Measurements from ENCODE around the gene USP22. TPM values are rescaled to one million over a fixed set of nuclear protein-coding genes. Genes with fewer than 3 reads are reported as not detected.
A peak's percentile ranks its signal among the peaks of the same experiment; 100 is the strongest.

USP22 gene
- total and polyA plus RNA-seq, 2 donors (not counting 3 experiments of a cell fraction or from before 2014, with no cell fraction given), result 204 to 260 TPM

DNA sequence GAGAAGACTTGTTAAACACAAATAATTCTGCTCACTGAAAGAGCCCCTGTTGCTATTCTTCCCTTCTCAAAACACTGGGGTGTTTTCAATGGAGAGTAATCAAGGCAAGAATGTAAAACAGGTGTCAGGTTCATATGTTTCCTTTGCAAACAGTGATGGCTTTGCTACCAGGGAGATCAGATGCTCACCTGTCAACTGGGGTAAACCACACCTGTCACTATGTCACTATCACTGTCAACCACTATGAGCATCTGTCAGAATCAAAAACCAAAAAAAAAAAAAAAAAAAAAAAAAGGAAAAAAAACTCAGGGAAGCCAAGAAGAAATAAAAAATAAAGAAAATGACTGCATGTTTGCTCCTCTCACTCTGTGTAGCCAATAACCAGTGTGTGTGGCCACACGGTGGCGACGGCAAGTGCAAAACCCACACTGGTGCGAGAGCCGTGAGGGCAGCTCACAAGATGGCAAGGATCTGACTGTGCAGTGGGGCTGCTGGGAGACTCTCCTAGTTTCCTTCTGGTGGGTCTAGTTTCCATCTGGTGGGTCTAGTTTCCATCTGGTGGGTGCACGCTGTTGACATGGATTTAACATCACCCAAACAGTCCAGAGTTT, 22.7 kb downstream of the USP22 start:
- Histone ChIP-seq H3K9ac (replicated peaks; ENCODE audit: extremely low read depth, insufficient read depth, low read length) (no peak overlapping the region), H3K27me3 (ENCODE audit: control insufficient read depth in 2 of 2, insufficient read depth in 2 of 2, low read length in 2 of 2) (no peaks in the 10 kb centered on the region), H3K27ac (ENCODE audit: insufficient read depth, low read depth, low read length) (no peak overlapping the region), H3K9me3 (replicated peaks; ENCODE audit: control insufficient read depth, insufficient read depth, low read length) (no peaks in the 10 kb centered on the region), H2AFZ (ENCODE audit: low read depth, low read length) (no peak overlapping the region), H4K20me1 (replicated peaks; ENCODE audit: control insufficient read depth, extremely low read depth, insufficient read depth, low read length) (peaks cover 17% of the 10 kb centered on the region), H3K4me3 (replicated peaks in 1 of 3; ENCODE audit: insufficient read depth in 1 of 3, low read depth in 1 of 3, low read length in 3 of 3) (no peak overlapping the region), H3K9me1 (replicated peaks; ENCODE audit: control insufficient read depth, extremely low read depth, insufficient read depth, low read length) (no peaks in the 10 kb centered on the region), H3K4me1 (ENCODE audit: control insufficient read depth, extremely low read depth, insufficient read depth, low read length) (no peaks in the 10 kb centered on the region), H3K4me2 (ENCODE audit: insufficient read depth, low read length) (no peak overlapping the region), H3K36me3 (ENCODE audit: control insufficient read depth in 2 of 2, extremely low read depth in 1 of 2, insufficient read depth in 2 of 2, low read length in 2 of 2) (peaks cover 55 to 71% of the 10 kb centered on the region in 2 experiments), H3K79me2 (ENCODE audit: control insufficient read depth, insufficient read depth, low read length) (peaks cover 98% of the 10 kb centered on the region)
- dilution Hi-C loops (cut with MboI; ENCODE audit: extremely low pct_ligation_motif_present, low sequenced_read_pairs), result no loop called here
- FAIRE-seq (peak; percentile 43), DNase-seq (ENCODE audit: low read depth, low spot score) (no peak)
- no TSS peak for BruUV-seq (replicated peaks)
- no peak for TF ChIP-seq MYC (IDR thresholded peaks at IDR 0.05; ENCODE audit: low read depth, low read length)
- TF ChIP-seq, protein P1, sequence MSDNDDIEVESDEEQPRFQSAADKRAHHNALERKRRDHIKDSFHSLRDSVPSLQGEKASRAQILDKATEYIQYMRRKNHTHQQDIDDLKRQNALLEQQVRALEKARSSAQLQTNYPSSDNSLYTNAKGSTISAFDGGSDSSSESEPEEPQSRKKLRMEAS (IDR thresholded peaks at IDR 0.05; ENCODE audit: insufficient read depth, insufficient read length), result no peak
- TF ChIP-seq POLR2AphosphoS5 (IDR thresholded peaks at IDR 0.05; ENCODE audit: insufficient read depth, low read depth, low read length), result no peak
- no peak for TF ChIP-seq GATA2 (IDR thresholded peaks at IDR 0.05; ENCODE audit: insufficient read depth, insufficient read length, low read depth, low read length)
- peak; percentile 8 to 22 for TF ChIP-seq CTCF (IDR thresholded peaks at IDR 0.05; ENCODE audit: extremely low read depth in 1 of 2, insufficient read depth in 1 of 2, low read depth in 1 of 2, low read length in 2 of 2)
- TF ChIP-seq EZH2 (IDR thresholded peaks at IDR 0.05; ENCODE audit: borderline replicate concordance, low read depth, low read length, severe bottlenecking), result no peak
- ChIA-PET POLR2A (no interaction called here), CTCF (interaction anchor here (1.1 to 1.5 kb wide), 4 partner anchors 15 to 493 kb away, joined by 3 to 7 read pairs (median 6); partner anchors contain the start of gene USP22)
- intact Hi-C loops (cut with micrococcal nuclease), result no loop called here
